ENCODE measurements around the gene GAPDHS. TPM values are rescaled to one million over a fixed set of nuclear protein-coding genes. Genes with fewer than 3 reads are reported as not detected.

GAPDHS gene
- total and polyA plus RNA-seq, 2 of the 4 experiments (the other 2 are of a cell fraction), result not detected

DNA sequence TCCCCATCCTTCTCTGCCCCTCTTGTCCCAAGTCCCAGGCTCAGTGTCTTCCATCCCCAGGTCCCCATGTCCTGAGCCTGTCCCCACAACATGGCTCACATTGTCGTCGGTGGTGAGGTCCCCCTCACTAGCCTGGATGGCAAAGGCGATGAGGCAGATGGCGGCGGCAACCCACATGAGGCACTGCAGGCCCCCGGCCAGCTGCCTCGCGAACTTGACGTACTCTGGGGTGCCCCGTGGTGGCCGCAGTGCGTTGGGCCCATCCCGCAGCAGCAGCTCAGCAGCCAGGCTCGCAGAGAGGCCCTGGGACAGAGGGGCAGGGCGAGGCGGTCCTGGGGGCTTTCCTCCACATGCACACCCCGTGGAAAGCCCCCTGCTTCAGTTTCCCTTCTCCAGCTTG is 29.1 kb downstream of the GAPDHS start:
- H3K27me3 ChIP-seq (ENCODE audit: control insufficient read depth, insufficient read depth, low read length), result peaks cover 37% of the 10 kb centered on the region
- in situ Hi-C loops (cut with MboI; ENCODE audit: low sequenced_read_pairs) (no loop called here), intact Hi-C loops (cut with micrococcal nuclease) (no loop called here), dilution Hi-C loops (cut with HindIII; ENCODE audit: low sequenced_read_pairs, unreplicated experiment) (no loop called here)
- no peak overlapping the region for H3K4me2 ChIP-seq (ENCODE audit: low read depth, low read length)
- no peak overlapping the region for H4K8ac ChIP-seq (ENCODE audit: low read depth in 2 of 2, low read length in 2 of 2)
- CTCF ChIA-PET, result no interaction called here
- no peak overlapping the region for H2BK20ac ChIP-seq (ENCODE audit: low read depth, low read length)
- no peaks in the 10 kb centered on the region for H4K20me1 ChIP-seq (ENCODE audit: insufficient read depth, low read length)
- no peak overlapping the region for H3K4ac ChIP-seq (ENCODE audit: low read depth, low read length)
- H3K9ac ChIP-seq (ENCODE audit: low read depth, low read length), result no peak overlapping the region
- H4K91ac ChIP-seq (ENCODE audit: insufficient read depth, low read depth, low read length), result no peak overlapping the region
- no peaks in the 10 kb centered on the region for H3K4me1 ChIP-seq (ENCODE audit: control insufficient read depth, insufficient read depth, low read length)
- H2BK15ac ChIP-seq (ENCODE audit: low read depth, low read length), result no peak overlapping the region
- ATAC-seq (ENCODE audit: low read depth), result no peak
- BruUV-seq (replicated peaks), result no TSS peak
- H3K56ac ChIP-seq (ENCODE audit: extremely low read depth, insufficient read depth, low read length), result no peak overlapping the region
- DNase-seq, result no peak
- H2AK9ac ChIP-seq (replicated peaks; ENCODE audit: low read depth, low read length, poor library complexity), result no peak overlapping the region
- no peak overlapping the region for H2BK120ac ChIP-seq (ENCODE audit: low read depth, low read length)
- POLR2A ChIA-PET (ENCODE audit: unreplicated experiment), result no interaction called here
- H2BK5ac ChIP-seq (ENCODE audit: low read depth, low read length, poor library complexity, severe bottlenecking), result no peak overlapping the region
- TF ChIP-seq FOS (IDR thresholded peaks at IDR 0.05; ENCODE audit: low read depth, low read length) (no peak), MAFK (IDR thresholded peaks at IDR 0.05; ENCODE audit: low read depth, low read length) (no peak), MXI1 (IDR thresholded peaks at IDR 0.05; ENCODE audit: borderline replicate concordance, low read depth, low read length) (no peak), NFE2L2 (IDR thresholded peaks at IDR 0.05; ENCODE audit: low read depth, low read length) (no peak), SMC3 (IDR thresholded peaks at IDR 0.05; ENCODE audit: low read depth, low read length) (no peak), MAZ (IDR thresholded peaks at IDR 0.05; ENCODE audit: borderline replicate concordance, low read depth, low read length) (no peak)
- TF ChIP-seq, protein P1, sequence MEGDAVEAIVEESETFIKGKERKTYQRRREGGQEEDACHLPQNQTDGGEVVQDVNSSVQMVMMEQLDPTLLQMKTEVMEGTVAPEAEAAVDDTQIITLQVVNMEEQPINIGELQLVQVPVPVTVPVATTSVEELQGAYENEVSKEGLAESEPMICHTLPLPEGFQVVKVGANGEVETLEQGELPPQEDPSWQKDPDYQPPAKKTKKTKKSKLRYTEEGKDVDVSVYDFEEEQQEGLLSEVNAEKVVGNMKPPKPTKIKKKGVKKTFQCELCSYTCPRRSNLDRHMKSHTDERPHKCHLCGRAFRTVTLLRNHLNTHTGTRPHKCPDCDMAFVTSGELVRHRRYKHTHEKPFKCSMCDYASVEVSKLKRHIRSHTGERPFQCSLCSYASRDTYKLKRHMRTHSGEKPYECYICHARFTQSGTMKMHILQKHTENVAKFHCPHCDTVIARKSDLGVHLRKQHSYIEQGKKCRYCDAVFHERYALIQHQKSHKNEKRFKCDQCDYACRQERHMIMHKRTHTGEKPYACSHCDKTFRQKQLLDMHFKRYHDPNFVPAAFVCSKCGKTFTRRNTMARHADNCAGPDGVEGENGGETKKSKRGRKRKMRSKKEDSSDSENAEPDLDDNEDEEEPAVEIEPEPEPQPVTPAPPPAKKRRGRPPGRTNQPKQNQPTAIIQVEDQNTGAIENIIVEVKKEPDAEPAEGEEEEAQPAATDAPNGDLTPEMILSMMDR (conservative IDR thresholded peaks at IDR 0.05; ENCODE audit: low read depth, low read length), result no peak
- H3K79me1 ChIP-seq (ENCODE audit: low read depth in 1 of 2, low read length in 2 of 2), result no peaks in the 10 kb centered on the region
- H3K27ac ChIP-seq (ENCODE audit: insufficient read depth, low read length), result no peak overlapping the region
- H3K23ac ChIP-seq (ENCODE audit: low read depth, low read length), result no peak overlapping the region
- 0 out of 2 replicates have a peak, but pooled peaks cover 3% of the 10 kb centered on the region for H3K9me1 ChIP-seq (ENCODE audit: insufficient read depth, low read length)
- no peaks in the 10 kb centered on the region for H3K9me3 ChIP-seq (ENCODE audit: control insufficient read depth, insufficient read depth, low read length)
- H2AFZ ChIP-seq (replicated peaks; ENCODE audit: low read length, poor library complexity), result no peak overlapping the region
- no peak overlapping the region for H3K4me3 ChIP-seq (ENCODE audit: insufficient read depth, low read depth, low read length)
- 39% methylated on average over 15 of the region's 17 CpGs; no CpG with 5 or more reads in 1 of the 2 experiments for WGBS, 2 experiments (ENCODE audit: extremely low coverage in 2 of 2, insufficient read length in 1 of 2)
- H2AK5ac ChIP-seq (ENCODE audit: low read depth, low read length), result no peak overlapping the region
- no peaks in the 10 kb centered on the region for H3K36me3 ChIP-seq (ENCODE audit: control insufficient read depth, insufficient read depth, low read length)
- H3K14ac ChIP-seq (replicated peaks; ENCODE audit: low read depth, low read length), result no peak overlapping the region
- no peak overlapping the region for H3K18ac ChIP-seq (ENCODE audit: low read depth, low read length)
- no peak overlapping the region for H4K5ac ChIP-seq (ENCODE audit: low read depth, low read length)
